ENCODE data around the gene TVP23C.
A peak's percentile ranks its signal among the peaks of the same experiment; 100 is the strongest.
"Not testable (repeated sequence)": the region's sequence is repeated elsewhere in the genome, so short reads cannot be mapped to it uniquely, and the experiment has no call there.

Gene TVP23C

DNA sequence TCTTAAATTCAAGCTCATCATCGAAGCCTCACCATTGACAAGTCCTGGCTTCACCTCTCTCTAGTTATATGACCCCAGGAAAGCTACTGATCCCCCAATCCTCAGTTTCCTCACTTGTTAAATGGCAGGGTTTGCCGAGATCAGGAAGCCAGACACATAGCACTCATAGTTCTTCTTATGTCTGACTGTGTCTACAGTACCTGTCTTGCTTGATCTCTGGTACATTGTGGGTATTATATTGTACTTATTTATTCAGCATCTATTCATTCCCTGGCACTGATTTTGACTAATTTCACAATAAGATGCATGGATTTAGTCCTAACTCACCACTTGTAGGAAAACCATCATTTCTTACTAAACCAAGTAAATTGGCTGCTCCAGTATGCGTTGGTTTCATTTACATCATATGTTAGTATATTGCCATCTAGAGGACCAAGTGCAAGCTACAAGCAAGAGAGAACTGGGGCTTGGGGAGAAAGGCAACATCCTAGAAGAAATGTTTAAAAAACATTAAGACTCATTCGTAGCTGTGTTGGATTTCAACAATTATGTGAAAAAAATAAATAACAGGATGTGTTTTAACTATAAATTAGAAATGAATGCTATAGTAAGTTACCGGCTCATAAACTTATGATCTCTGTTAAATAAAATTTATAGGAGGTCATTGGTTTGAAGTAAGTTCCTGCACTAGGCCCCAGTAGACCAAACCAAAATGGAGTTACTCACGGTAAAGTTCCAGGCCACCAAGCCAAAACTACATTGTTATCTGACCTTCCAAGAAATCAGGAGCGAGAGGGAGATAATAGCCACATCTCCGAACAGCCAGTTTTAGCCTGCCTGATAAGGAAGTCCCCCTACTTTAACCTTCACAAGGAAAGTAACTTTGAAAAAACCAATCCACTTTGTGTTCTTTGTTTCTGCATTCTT lies 36.7 kb downstream of the TVP23C start:
- not testable (repeated sequence) for DNase-seq

GRCh38 chr17:15524990-15525985 lies 38.0 kb downstream of the TVP23C start:
- DNase-seq: not testable (repeated sequence)

GRCh38 chr17:15516150-15516549 lies 47.1 kb downstream of the TVP23C start:
- no peak for DNase-seq

DNA sequence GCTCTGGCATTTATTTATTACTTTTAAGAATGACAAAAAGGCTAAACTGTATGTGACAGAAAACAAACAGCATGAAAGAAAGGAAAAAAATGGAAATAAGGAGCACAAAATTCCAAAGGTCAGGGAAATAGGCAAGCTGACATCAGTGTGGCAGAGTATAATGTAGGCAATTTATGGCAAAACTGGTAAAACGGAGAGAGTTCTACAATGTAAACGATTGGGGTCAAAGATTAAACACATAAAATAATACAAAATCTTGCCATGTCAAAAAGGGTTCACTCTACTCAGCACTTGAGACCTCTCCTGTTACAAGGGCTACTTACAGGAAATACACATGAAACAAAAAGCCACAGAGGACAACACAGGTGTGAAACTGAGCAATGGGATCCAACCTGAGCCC lies 48.8 kb downstream of the TVP23C start:
- no peak for DNase-seq

- no peak for DNase-seq
These were observed 49.3 kb downstream of the TVP23C start for GRCh38 chr17:15513856-15514459.

- no peak for DNase-seq
These were observed 50.1 kb downstream of the TVP23C start for GRCh38 chr17:15513058-15513791.

- DNase-seq: no peak
These were observed 51.1 kb downstream of the TVP23C start for GRCh38 chr17:15512071-15512709.

- no peak for DNase-seq
These were observed 52.1 kb downstream of the TVP23C start for GRCh38 chr17:15511142-15511541.

- DNase-seq: no peak
These were observed 52.9 kb downstream of the TVP23C start for GRCh38 chr17:15510361-15510760.

DNA sequence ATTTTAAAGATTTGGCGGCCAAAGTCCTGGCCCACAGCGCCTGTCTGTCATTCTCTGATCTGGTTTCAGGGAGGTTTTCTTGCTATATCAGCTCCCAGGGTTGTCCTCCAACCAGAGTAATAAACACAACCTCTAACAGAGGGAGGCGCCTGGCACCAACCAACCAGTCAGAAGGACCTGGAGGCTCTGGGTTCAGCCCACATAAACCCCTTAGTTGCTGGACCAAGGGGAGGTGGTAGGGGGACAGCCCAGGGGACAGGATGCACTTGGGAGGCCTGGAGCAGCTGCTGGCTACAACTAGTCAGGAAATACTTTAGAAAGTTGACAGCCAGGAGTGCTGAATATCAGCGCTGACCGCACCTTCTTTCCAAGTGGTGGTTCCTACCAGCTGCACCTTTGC lies 54.2 kb downstream of the TVP23C start:
- no peak for DNase-seq

GRCh38 chr17:15508466-15508865 lies 54.8 kb downstream of the TVP23C start:
- DNase-seq: no peak

GRCh38 chr17:15507896-15508295 lies 55.4 kb downstream of the TVP23C start:
- DNase-seq: no peak

GRCh38 chr17:15507001-15507400 lies 56.3 kb downstream of the TVP23C start:
- no peak for DNase-seq

DNA sequence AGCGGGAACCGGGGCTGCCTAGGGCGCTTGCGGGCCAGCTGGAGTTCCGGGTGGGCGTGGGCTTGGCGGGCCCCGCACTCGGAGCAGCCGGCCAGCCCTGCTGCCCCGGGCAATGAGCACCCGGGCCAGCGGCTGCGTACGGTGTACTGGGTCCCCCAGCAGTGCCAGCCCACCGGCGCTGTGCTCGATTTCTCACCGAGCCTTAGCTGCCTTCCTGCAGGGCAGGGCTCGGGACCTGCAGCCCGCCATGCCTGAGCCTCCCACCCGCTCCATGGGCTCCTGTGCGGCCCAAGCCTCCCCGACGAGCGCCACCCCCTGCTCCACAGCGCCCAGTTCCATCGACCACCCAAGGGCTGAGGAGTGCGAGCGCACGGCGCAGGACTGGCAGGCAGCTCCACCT lies 57.6 kb downstream of the TVP23C start:
- not testable (repeated sequence) for DNase-seq

- no peak for DNase-seq
These were observed 59.6 kb downstream of the TVP23C start for GRCh38 chr17:15503731-15504130.

DNA sequence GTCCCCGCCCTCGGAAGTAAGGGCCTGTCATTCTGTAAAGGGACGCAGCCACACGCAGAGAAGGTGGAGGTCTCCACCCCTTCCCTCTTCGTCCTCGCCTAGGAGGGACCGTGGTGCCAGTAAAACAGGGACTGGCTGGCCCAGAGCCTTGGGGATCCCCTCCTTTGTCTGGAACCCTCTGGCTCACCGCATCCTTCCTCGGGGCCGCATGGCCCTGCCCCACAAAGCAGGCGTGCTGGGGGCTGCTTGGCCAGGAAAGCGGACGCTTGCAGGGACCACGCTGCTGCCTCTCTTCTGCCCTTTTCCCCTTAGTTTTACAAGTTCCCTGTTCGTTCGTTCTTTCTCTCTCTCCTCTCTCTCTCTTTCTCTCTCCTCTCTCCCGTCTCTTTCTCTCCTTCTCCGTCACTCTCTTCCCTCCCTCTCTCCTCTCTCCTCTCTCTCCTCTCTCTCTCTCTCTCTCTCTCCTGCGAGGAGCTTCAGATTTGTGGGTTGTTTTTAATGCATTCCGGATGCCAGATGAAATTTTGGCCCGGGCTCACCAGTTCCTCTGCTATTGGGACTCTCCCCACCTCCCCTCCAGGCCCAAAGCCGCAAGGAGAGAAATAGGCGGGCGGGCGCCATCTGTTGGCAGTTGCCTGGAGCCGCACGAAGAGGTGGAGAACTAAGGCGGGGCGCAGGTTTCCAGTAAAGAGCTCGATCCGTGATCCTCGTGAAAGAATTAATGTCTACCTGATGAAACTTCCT lies 60.7 kb downstream of the TVP23C start:
- no peak for DNase-seq

DNA sequence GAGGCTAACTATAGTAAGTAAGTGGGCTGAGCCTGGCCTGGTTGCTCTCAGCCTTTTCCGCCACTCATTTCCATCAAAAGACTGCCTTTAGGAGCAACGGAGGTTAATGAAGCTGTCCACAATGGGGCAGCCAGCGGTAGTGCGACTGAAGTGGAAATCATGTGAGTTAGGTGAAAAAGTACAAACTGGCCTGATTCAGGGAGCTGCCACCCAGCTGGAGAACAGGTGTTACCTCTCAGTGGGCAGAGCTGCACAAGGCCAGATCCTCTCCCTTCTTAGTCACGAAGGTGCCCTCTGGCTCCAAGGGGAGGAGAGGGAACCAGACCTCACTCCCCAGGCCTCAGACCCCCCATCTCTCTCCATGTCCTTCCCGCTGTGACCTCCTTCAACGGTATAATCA lies 61.5 kb downstream of the TVP23C start:
- DNase-seq: peak in 1 of 2 experiments; percentile 9

- DNase-seq: no peak
These were observed 62.0 kb downstream of the TVP23C start for GRCh38 chr17:15501282-15501681.

DNA sequence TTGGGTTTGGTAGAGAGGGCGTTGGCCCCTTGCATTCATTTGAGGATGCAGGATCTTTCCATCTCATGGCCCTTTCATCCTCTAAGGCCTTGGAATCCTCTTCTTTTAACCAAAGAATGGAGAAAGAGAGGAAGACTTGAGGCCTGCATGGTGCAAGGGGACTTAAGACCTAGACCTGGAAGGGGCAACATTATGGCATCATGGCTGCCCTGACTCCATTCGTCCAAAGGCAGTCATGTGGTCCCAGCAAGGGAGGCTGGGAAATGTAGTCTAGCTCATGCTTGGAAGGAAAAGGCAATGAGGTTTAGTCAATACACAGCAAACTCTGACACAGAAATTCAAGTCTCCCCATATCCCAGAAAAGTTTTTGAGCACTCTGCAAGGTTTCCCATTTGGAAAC lies 65.2 kb downstream of the TVP23C start:
- no peak for DNase-seq

DNA sequence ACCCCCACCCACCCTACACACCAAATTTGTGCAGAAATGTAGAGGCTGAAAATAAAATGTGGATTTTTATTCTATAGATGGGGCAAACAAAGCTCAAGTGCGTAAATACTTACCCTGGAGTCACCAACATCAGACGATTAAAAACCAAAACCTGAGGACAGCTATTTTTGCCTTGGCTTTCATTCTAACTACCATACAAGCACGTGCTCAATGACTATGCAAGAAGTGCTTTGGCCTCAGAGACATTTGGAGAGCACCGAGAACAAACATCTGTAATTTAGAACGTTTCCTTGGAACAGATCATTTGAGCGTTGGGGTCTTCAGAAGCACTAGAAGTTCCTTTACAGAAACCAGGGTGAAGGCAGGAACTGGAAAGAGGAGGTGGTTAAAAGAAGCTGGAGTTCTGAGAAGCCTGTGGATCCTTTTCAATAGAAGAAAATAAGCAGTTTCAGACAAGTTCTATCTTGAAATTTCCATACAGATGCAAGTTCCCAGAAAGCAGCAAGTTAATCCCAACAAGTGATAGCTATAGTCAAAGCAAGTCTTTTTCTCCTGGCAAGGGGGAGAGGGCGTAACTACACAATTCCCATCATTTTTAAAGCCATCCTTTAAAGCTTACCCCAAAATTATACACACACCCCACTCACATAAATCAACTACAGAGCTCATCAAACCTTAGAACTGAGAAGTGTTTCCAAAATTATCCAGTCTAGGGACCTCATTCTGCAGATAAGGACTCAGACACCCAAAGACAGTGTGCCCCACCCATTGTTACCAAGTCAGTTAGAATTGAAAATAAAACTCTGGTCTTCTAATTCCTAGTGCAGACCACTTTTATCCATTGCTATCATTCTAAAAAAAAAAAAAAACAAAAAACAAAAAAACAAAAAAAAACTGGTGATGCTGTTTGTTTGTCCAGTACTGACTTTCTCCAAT lies 66.3 kb downstream of the TVP23C start:
- DNase-seq: no peak
